Measurements from ENCODE around the gene EPHA5.

- TF ChIP-seq ZNF224 (CRISPR knock-in tag; IDR thresholded peaks at IDR 0.05) (no peak), CTCF (IDR thresholded peaks at IDR 0.05 in 2 of 3, conservative IDR thresholded peaks at IDR 0.05 in 1 of 3; ENCODE audit: insufficient read depth in 2 of 3, low read depth in 1 of 3, low read length in 3 of 3) (no peak), JUNB (CRISPR knock-in tag; conservative IDR thresholded peaks at IDR 0.05) (no peak), ZNF407 (IDR thresholded peaks at IDR 0.05; ENCODE audit: low read depth) (no peak), PHF8 (IDR thresholded peaks at IDR 0.05; ENCODE audit: borderline replicate concordance, low read length) (no peak), ZNF696 (CRISPR knock-in tag; conservative IDR thresholded peaks at IDR 0.05) (no peak), GTF2F1 (IDR thresholded peaks at IDR 0.05; ENCODE audit: low read depth, low read length) (no peak), CEBPB (tag; IDR thresholded peaks at IDR 0.05) (no peak), CEBPZ (IDR thresholded peaks at IDR 0.05; ENCODE audit: borderline replicate concordance, low read depth, low read length) (no peak)
Observed at GRCh38 chr4:65669111-65670019, 924 bp downstream of the EPHA5 start.

Data from K562 (cell line).